DOHH2 (cell line): Measurements from ENCODE around the gene ARFIP1.

Source experiments
- H3F3A ChIP-seq: fragments of 200-600 bp; sonication (generic), shearing (Covaris generic); 2 replicates; pipeline ENCODE4 v1.6.0; 2016; ENCODE audit warnings: antibody characterized with exemption, mild to moderate bottlenecking; ENCODE audit not compliant: control insufficient read depth, insufficient read depth
- H3K27ac ChIP-seq: fragments of 200-600 bp; sonication (generic); 2 replicates; pipeline ENCODE4 v1.5.1; 2014; ENCODE audit warnings: low read depth, mild to moderate bottlenecking, low read length, moderate library complexity
- H3K27me3 ChIP-seq: fragments of 200-600 bp; sonication (generic); 2 replicates; pipeline ENCODE4 v1.6.1; 2014; ENCODE audit warnings: mild to moderate bottlenecking, low read length, mixed read lengths; ENCODE audit not compliant: control insufficient read depth
- H3K36me3 ChIP-seq: fragments of 200-600 bp; sonication (generic); 2 replicates; pipeline ENCODE4 v1.6.1; 2014; ENCODE audit warnings: mild to moderate bottlenecking, low read length, moderate library complexity, mixed read lengths; ENCODE audit not compliant: control insufficient read depth
- H3K4me1 ChIP-seq: fragments of 200-600 bp; sonication (generic); 2 replicates; pipeline ENCODE4 v1.6.1; 2014; ENCODE audit warnings: mild to moderate bottlenecking, low read length, mixed read lengths; ENCODE audit not compliant: control insufficient read depth
- H3K4me2 ChIP-seq: fragments of 200-600 bp; sonication (generic); 2 replicates; pipeline ENCODE4 v1.6.0; 2014; ENCODE audit warnings: mild to moderate bottlenecking, low read length, moderate library complexity
- H3K4me3 ChIP-seq: fragments of 200-600 bp; sonication (generic); 2 replicates; pipeline ENCODE4 v1.5.1; 2014; ENCODE audit warnings: mild to moderate bottlenecking, low read length, mixed read lengths
- H3K79me2 ChIP-seq: fragments of 200-600 bp; sonication (generic); 2 replicates; pipeline ENCODE4 v1.6.1; 2014; ENCODE audit warnings: mild to moderate bottlenecking, low read length, mixed read lengths; ENCODE audit not compliant: control insufficient read depth
- H3K9me2 ChIP-seq: fragments of 200-600 bp; sonication (generic); replicated peaks from 2 replicates; pipeline ENCODE4 v1.6.1; 2014; ENCODE audit warnings: mild to moderate bottlenecking, low read length, mixed read lengths; ENCODE audit not compliant: control insufficient read depth
- H3K9me3 ChIP-seq: fragments of 200-600 bp; sonication (generic); 2 replicates; pipeline ENCODE4 v1.6.1; 2014; ENCODE audit warnings: antibody characterized with exemption, low read length, mixed read lengths; ENCODE audit not compliant: control insufficient read depth, insufficient read depth
- H4K20me1 ChIP-seq: fragments of 200-600 bp; sonication (generic); 2 replicates; pipeline ENCODE4 v1.6.0; 2014; ENCODE audit warnings: low read depth, mild to moderate bottlenecking, antibody characterized with exemption, low read length, moderate library complexity; ENCODE audit not compliant: control insufficient read depth, insufficient read depth
- EZH2phosphoT487 ChIP-seq: fragments of 200-600 bp; sonication (generic); IDR thresholded peaks from 2 replicates; pipeline ENCODE4 v1.6.1; 2017; ENCODE audit warnings: borderline replicate concordance, mild to moderate bottlenecking, antibody characterized with exemption, low read length, moderate library complexity, mixed read lengths
- TF ChIP-seq, protein P1 (sequence below): fragments of 200-600 bp; sonication (generic); IDR thresholded peaks from one replicate; pipeline ENCODE4 v1.5.1; 2014; ENCODE audit warnings: antibody characterized with exemption, mild to moderate bottlenecking, low read depth, low read length; ENCODE audit not compliant: poor library complexity, severe bottlenecking

The ARFIP1 gene

GRCh38 chr4:152886201-152886600, 106.4 kb downstream of the ARFIP1 start:
- peaks cover 4% of the 10 kb centered on the region; the same call in 1 of the 2 replicates for H3K36me3 ChIP-seq
- TF ChIP-seq EZH2phosphoT487: no peak
- TF ChIP-seq, protein P1, sequence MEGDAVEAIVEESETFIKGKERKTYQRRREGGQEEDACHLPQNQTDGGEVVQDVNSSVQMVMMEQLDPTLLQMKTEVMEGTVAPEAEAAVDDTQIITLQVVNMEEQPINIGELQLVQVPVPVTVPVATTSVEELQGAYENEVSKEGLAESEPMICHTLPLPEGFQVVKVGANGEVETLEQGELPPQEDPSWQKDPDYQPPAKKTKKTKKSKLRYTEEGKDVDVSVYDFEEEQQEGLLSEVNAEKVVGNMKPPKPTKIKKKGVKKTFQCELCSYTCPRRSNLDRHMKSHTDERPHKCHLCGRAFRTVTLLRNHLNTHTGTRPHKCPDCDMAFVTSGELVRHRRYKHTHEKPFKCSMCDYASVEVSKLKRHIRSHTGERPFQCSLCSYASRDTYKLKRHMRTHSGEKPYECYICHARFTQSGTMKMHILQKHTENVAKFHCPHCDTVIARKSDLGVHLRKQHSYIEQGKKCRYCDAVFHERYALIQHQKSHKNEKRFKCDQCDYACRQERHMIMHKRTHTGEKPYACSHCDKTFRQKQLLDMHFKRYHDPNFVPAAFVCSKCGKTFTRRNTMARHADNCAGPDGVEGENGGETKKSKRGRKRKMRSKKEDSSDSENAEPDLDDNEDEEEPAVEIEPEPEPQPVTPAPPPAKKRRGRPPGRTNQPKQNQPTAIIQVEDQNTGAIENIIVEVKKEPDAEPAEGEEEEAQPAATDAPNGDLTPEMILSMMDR: no peak
- H3K27ac ChIP-seq: no peak overlapping the region
- no peaks in the 10 kb centered on the region for H3K9me2 ChIP-seq
- no peaks in the 10 kb centered on the region for H3K79me2 ChIP-seq
- H3K9me3 ChIP-seq: no peaks in the 10 kb centered on the region
- H3K4me2 ChIP-seq: no peak overlapping the region
- H4K20me1 ChIP-seq: no peaks in the 10 kb centered on the region
- no peaks in the 10 kb centered on the region for H3F3A ChIP-seq
- H3K4me3 ChIP-seq: no peak overlapping the region
- H3K4me1 ChIP-seq: no peaks in the 10 kb centered on the region
- H3K27me3 ChIP-seq: no peaks in the 10 kb centered on the region

DNA sequence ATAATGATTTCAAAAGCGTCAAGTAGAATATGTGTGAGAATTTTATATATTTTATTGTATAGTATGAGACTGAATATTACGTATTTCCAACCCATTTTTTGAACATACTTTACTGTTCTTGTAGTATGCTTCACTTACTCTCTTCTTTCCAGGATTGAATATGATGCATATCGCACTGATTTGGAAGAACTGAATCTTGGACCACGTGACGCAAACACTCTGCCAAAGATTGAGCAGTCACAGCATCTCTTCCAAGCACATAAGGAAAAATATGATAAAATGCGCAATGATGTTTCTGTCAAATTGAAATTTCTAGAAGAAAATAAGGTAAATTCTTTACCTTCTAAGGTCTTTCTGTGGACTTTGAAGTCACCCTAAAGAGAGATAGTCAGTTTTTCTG, 108.2 kb downstream of the ARFIP1 start:
- no peaks in the 10 kb centered on the region for H3F3A ChIP-seq
- H3K27ac ChIP-seq: no peak overlapping the region
- no peaks in the 10 kb centered on the region for H3K79me2 ChIP-seq
- H3K9me3 ChIP-seq: no peaks in the 10 kb centered on the region
- no peaks in the 10 kb centered on the region for H3K9me2 ChIP-seq
- no peaks in the 10 kb centered on the region for H3K4me1 ChIP-seq
- H3K4me3 ChIP-seq: no peak overlapping the region
- H3K36me3 ChIP-seq: peaks cover 4% of the 10 kb centered on the region; the same call in 1 of the 2 replicates
- no peaks in the 10 kb centered on the region for H4K20me1 ChIP-seq
- no peak overlapping the region for H3K4me2 ChIP-seq
- no peaks in the 10 kb centered on the region for H3K27me3 ChIP-seq
- TF ChIP-seq EZH2phosphoT487: no peak

DNA sequence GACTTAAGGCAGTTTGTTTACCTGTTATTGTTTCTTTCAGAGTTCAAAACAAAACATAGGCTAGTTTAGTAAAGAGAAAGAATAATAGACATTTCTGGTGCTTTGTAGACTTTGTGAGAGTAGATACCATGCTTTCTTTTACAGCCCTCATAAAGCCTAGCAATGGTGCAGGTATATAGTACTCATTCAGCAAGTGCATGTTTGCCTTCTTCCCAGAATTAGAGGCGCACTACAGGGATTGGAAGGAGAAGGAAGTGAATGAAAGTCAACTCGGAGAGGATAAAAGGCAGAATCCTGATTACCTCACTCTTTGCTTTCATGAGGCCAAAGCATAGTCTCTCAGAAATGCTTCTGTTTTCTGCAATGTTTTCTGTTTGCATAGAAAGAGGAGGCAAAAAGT, 113.2 kb downstream of the ARFIP1 start:
- H3F3A ChIP-seq: no peaks in the 10 kb centered on the region
- no peaks in the 10 kb centered on the region for H4K20me1 ChIP-seq
- no peaks in the 10 kb centered on the region for H3K4me1 ChIP-seq
- H3K9me2 ChIP-seq: no peaks in the 10 kb centered on the region
- TF ChIP-seq EZH2phosphoT487: no peak
- TF ChIP-seq, protein P1: no peak
- no peak overlapping the region for H3K4me3 ChIP-seq
- H3K79me2 ChIP-seq: no peaks in the 10 kb centered on the region
- H3K27ac ChIP-seq: no peak overlapping the region
- peaks cover 4% of the 10 kb centered on the region; the same call in 1 of the 2 replicates for H3K36me3 ChIP-seq
- H3K27me3 ChIP-seq: no peaks in the 10 kb centered on the region
- H3K4me2 ChIP-seq: no peak overlapping the region
- no peaks in the 10 kb centered on the region for H3K9me3 ChIP-seq

- no peak overlapping the region for H3K4me3 ChIP-seq
- H3K79me2 ChIP-seq: no peaks in the 10 kb centered on the region
- no peaks in the 10 kb centered on the region for H3K9me2 ChIP-seq
- H3F3A ChIP-seq: no peaks in the 10 kb centered on the region
- H3K4me1 ChIP-seq: no peaks in the 10 kb centered on the region
- no peaks in the 10 kb centered on the region for H4K20me1 ChIP-seq
- TF ChIP-seq, protein P1: no peak
- no peak for TF ChIP-seq EZH2phosphoT487
- H3K27ac ChIP-seq: no peak overlapping the region
- no peaks in the 10 kb centered on the region for H3K36me3 ChIP-seq
- H3K4me2 ChIP-seq: no peak overlapping the region
- H3K27me3 ChIP-seq: no peaks in the 10 kb centered on the region
- no peaks in the 10 kb centered on the region for H3K9me3 ChIP-seq
Observed at GRCh38 chr4:152894673-152895072, 114.9 kb downstream of the ARFIP1 start.
